ENCODE data around the gene MIAT. TPM values are rescaled to one million over a fixed set of nuclear protein-coding genes. Genes with fewer than 3 reads are reported as not detected.

Gene MIAT
- polyA plus RNA-seq, 1 donor (not counting 4 experiments of a cell fraction or from before 2014, with no cell fraction given) = 0.04 TPM

DNA sequence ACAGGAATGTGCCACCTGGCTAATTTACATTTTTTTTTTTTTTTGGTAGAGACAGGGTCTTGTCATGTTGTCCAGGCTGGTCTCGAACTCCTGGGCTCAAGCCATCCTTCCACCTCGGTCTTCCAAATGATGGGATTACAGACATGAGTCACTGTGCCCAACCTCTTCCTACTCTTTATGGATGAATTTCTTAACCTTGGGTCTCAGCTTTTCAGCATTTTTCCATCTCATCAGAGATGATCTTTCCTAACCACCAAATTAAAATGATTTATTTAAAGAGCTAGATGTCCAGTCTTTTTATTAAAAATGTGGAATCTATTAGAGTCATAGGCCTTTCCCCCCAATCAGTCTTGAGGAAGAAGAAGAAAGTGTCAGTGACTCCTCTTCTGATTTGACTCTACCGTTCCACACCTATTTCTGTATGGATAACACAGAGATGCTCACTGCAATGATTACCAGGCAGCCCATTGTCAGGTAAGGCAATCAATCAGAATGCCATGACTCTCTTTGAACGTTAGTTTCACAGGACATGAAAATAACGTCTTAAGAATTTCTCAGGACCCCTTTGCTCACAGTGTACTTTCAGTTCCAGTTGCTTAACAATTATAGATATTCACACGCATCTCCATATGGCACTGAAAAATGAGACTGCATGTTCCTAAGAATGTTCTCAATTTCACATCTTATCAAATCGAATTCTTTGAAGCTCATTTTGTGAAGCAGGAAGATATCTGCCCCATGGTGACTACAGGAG is 51.0 kb downstream of the MIAT start:
- dilution Hi-C loops (cut with MboI; ENCODE audit: extremely low pct_ligation_motif_present, low sequenced_read_pairs) = no loop called here
- Histone ChIP-seq H3K4me1 (ENCODE audit: control insufficient read depth, extremely low read depth, insufficient read depth, low read length) (peaks cover 5% of the 10 kb centered on the region), H3K9me1 (ENCODE audit: control insufficient read depth, extremely low read depth, insufficient read depth, low read length) (no peaks in the 10 kb centered on the region), H3K9ac (ENCODE audit: control insufficient read depth, extremely low read depth, insufficient read depth, low read length) (no peak overlapping the region), H3K27ac (ENCODE audit: control insufficient read depth, insufficient read depth, low read length) (no peak overlapping the region), H3K79me2 (ENCODE audit: control insufficient read depth, insufficient read depth, low read length) (no peaks in the 10 kb centered on the region), H3K27me3 (ENCODE audit: control insufficient read depth, extremely low read depth, insufficient read depth, low read length) (no peaks in the 10 kb centered on the region), H2AFZ (ENCODE audit: control insufficient read depth, low read length) (no peak overlapping the region), H3K4me3 (ENCODE audit: control insufficient read depth in 2 of 3, extremely low read depth in 1 of 3, insufficient read depth in 2 of 3, low read depth in 1 of 3, low read length in 3 of 3) (no peak overlapping the region), H3K4me2 (ENCODE audit: control insufficient read depth, extremely low read depth, insufficient read depth, low read depth, low read length) (no peak overlapping the region), H3K36me3 (ENCODE audit: control insufficient read depth in 2 of 2, extremely low read depth in 1 of 2, insufficient read depth in 2 of 2, low read length in 2 of 2) (no peaks in the 10 kb centered on the region), H3K9me3 (ENCODE audit: control insufficient read depth, low read depth, low read length) (no peaks in the 10 kb centered on the region), H4K20me1 (ENCODE audit: control insufficient read depth, extremely low read depth, insufficient read depth, low read length) (no peaks in the 10 kb centered on the region)
- no peak for FAIRE-seq
- no peak for DNase-seq (ENCODE audit: low read depth, low spot score)
- no peak for TF ChIP-seq EZH2 (IDR thresholded peaks at IDR 0.05; ENCODE audit: low read length)
- TF ChIP-seq, protein P1, sequence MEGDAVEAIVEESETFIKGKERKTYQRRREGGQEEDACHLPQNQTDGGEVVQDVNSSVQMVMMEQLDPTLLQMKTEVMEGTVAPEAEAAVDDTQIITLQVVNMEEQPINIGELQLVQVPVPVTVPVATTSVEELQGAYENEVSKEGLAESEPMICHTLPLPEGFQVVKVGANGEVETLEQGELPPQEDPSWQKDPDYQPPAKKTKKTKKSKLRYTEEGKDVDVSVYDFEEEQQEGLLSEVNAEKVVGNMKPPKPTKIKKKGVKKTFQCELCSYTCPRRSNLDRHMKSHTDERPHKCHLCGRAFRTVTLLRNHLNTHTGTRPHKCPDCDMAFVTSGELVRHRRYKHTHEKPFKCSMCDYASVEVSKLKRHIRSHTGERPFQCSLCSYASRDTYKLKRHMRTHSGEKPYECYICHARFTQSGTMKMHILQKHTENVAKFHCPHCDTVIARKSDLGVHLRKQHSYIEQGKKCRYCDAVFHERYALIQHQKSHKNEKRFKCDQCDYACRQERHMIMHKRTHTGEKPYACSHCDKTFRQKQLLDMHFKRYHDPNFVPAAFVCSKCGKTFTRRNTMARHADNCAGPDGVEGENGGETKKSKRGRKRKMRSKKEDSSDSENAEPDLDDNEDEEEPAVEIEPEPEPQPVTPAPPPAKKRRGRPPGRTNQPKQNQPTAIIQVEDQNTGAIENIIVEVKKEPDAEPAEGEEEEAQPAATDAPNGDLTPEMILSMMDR (optimal IDR thresholded peaks at IDR 0.05 in 1 of 3, IDR thresholded peaks at IDR 0.05 in 1 of 3, conservative IDR thresholded peaks at IDR 0.05 in 1 of 3; ENCODE audit: extremely low read depth in 1 of 3, insufficient read depth in 2 of 3, low read length in 3 of 3) = no peak

DNA sequence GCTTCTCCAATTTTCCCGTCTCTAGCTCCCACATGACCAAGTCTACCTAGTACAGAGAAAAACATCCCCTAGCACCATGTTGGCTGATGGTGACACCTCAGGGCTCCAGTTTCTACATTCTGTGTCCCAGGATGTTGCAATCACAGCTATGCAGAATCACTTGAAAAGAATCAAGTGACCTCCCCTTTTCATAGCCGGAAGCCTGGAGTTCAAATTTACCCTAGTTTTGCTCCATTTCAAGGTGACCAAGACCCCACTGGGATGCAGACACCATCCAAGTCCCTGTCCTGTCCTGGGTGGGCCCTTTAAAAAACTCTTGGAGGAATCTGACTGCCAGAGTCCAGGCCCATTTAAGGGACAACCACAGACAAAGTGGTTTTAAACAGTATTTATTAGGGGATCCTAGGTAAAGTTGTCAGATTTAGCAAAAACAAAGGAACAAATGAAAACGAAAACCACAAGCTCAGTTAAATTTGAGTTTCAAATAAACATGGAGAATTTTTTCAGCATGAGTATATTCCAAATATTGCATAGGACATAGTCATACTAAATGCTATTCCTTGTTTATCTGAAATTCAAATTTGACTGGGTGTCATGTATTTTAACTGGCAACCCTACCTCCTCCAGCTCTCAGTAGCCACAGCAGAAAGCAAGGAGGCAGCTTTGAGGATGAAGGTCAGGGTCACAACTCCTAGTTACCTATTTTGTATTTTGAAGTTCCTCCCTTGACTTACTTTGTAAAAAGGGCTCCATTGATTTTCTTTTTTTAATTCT is 52.4 kb downstream of the MIAT start:
- dilution Hi-C loops (cut with MboI; ENCODE audit: extremely low pct_ligation_motif_present, low sequenced_read_pairs) = no loop called here
- FAIRE-seq (no peak), DNase-seq (ENCODE audit: low read depth, low spot score) (no peak)
- Histone ChIP-seq H3K4me3 (ENCODE audit: control insufficient read depth in 2 of 3, extremely low read depth in 1 of 3, insufficient read depth in 2 of 3, low read depth in 1 of 3, low read length in 3 of 3) (no peak overlapping the region), H3K9ac (ENCODE audit: control insufficient read depth, extremely low read depth, insufficient read depth, low read length) (no peak overlapping the region), H3K4me2 (ENCODE audit: control insufficient read depth, extremely low read depth, insufficient read depth, low read depth, low read length) (no peak overlapping the region), H3K27ac (ENCODE audit: control insufficient read depth, insufficient read depth, low read length) (no peak overlapping the region), H3K9me1 (ENCODE audit: control insufficient read depth, extremely low read depth, insufficient read depth, low read length) (no peaks in the 10 kb centered on the region), H3K79me2 (ENCODE audit: control insufficient read depth, insufficient read depth, low read length) (no peaks in the 10 kb centered on the region), H3K4me1 (ENCODE audit: control insufficient read depth, extremely low read depth, insufficient read depth, low read length) (peaks cover 5% of the 10 kb centered on the region), H3K36me3 (ENCODE audit: control insufficient read depth in 2 of 2, extremely low read depth in 1 of 2, insufficient read depth in 2 of 2, low read length in 2 of 2) (peaks cover 0 to 1% of the 10 kb centered on the region in 2 experiments), H3K27me3 (ENCODE audit: control insufficient read depth, extremely low read depth, insufficient read depth, low read length) (no peaks in the 10 kb centered on the region), H3K9me3 (ENCODE audit: control insufficient read depth, low read depth, low read length) (no peaks in the 10 kb centered on the region), H2AFZ (ENCODE audit: control insufficient read depth, low read length) (no peak overlapping the region), H4K20me1 (ENCODE audit: control insufficient read depth, extremely low read depth, insufficient read depth, low read length) (no peaks in the 10 kb centered on the region)
- no peak for TF ChIP-seq EZH2 (IDR thresholded peaks at IDR 0.05; ENCODE audit: low read length)
- TF ChIP-seq, protein P1 (optimal IDR thresholded peaks at IDR 0.05 in 1 of 3, IDR thresholded peaks at IDR 0.05 in 1 of 3, conservative IDR thresholded peaks at IDR 0.05 in 1 of 3; ENCODE audit: extremely low read depth in 1 of 3, insufficient read depth in 2 of 3, low read length in 3 of 3) = no peak
